GM23248 (cell line): Measurements from ENCODE around the gene LOXHD1. TPM values are rescaled to one million over a fixed set of nuclear protein-coding genes. Genes with fewer than 3 reads are reported as not detected.

ENCODE experiments used
- DNase-seq: peaks from one replicate; pipeline ENCODE4 v3.0.0-alpha.2; 2015
- H2AFZ ChIP-seq: fragments of 200-600 bp; sonication (generic); 2 replicates; pipeline ENCODE4 v1.6.1; 2016; ENCODE audit warnings: antibody characterized with exemption
- H3F3A ChIP-seq: fragments of 200-600 bp; sonication (generic); 2 replicates; pipeline ENCODE4 v1.6.1; 2016; ENCODE audit warnings: mild to moderate bottlenecking, antibody characterized with exemption, mixed run types; ENCODE audit not compliant: insufficient read depth
- H3K27ac ChIP-seq: fragments of 200-600 bp; sonication (generic); 2 replicates; pipeline ENCODE4 v1.5.1; 2016; ENCODE audit warnings: mild to moderate bottlenecking
- H3K27me3 ChIP-seq: fragments of 200-600 bp; sonication (generic); replicated peaks from 2 replicates; pipeline ENCODE4 v1.6.1; 2016; ENCODE audit warnings: mild to moderate bottlenecking; ENCODE audit not compliant: insufficient read depth
- H3K36me3 ChIP-seq: fragments of 200-600 bp; sonication (generic); 2 replicates; pipeline ENCODE4 v1.6.1; 2016; ENCODE audit warnings: low read depth, mild to moderate bottlenecking
- H3K4me1 ChIP-seq: fragments of 200-600 bp; sonication (generic); 2 replicates; pipeline ENCODE4 v1.6.1; 2016; ENCODE audit warnings: mild to moderate bottlenecking; ENCODE audit not compliant: insufficient read depth
- H3K4me2 ChIP-seq: fragments of 200-600 bp; sonication (generic); one replicate; pipeline ENCODE4 v1.6.1; 2016; ENCODE audit warnings: mild to moderate bottlenecking; ENCODE audit not compliant: unreplicated experiment
- H3K4me3 ChIP-seq: fragments of 200-600 bp; sonication (generic); 2 replicates; pipeline ENCODE4 v1.5.1; 2016; ENCODE audit warnings: mild to moderate bottlenecking
- H3K79me2 ChIP-seq: fragments of 200-600 bp; sonication (generic); 2 replicates; pipeline ENCODE4 v1.6.1; 2016; ENCODE audit warnings: mild to moderate bottlenecking; ENCODE audit not compliant: insufficient read depth
- H3K9ac ChIP-seq: fragments of 200-600 bp; sonication (generic); 2 replicates; pipeline ENCODE4 v1.6.1; 2016; ENCODE audit warnings: mild to moderate bottlenecking
- H3K9me2 ChIP-seq: fragments of 200-600 bp; sonication (generic); 2 replicates; pipeline ENCODE4 v1.6.1; 2016; ENCODE audit warnings: mixed run types, mild to moderate bottlenecking, moderate library complexity; ENCODE audit not compliant: insufficient read depth
- H3K9me3 ChIP-seq: fragments of 200-600 bp; sonication (generic); one replicate; pipeline ENCODE4 v1.6.1; 2017; ENCODE audit warnings: low read depth
- H4K20me1 ChIP-seq: fragments of 200-600 bp; sonication (generic); 2 replicates; pipeline ENCODE4 v1.6.0; 2016; ENCODE audit not compliant: insufficient read depth
- EZH2 ChIP-seq: fragments of 200-600 bp; sonication (generic); IDR thresholded peaks from 2 replicates; pipeline ENCODE4 v1.6.1; 2018; ENCODE audit warnings: antibody characterized with exemption, mild to moderate bottlenecking; ENCODE audit not compliant: insufficient read depth, poor library complexity, severe bottlenecking
- EZH2phosphoT487 ChIP-seq: fragments of 200-600 bp; sonication (generic); IDR thresholded peaks from 2 replicates; pipeline ENCODE4 v1.6.1; 2018; ENCODE audit warnings: antibody characterized with exemption, moderate library complexity, mild to moderate bottlenecking, low read depth; ENCODE audit not compliant: insufficient read depth
- WGBS, 2 experiments: methylation state at CpG; one replicate each; pipeline ENCODE4 v1.1.6; 2015 to 2017; ENCODE audit warnings: low lambda C conversion rate in 2 of 2, low coverage in 1 of 2; ENCODE audit errors: missing lambda C conversion rate in 2 of 2; 5-methylcytosine and 5-hydroxymethylcytosine counted together
- in situ Hi-C: fragments of 300-500 bp; cut with MboI; formaldehyde crosslinking; loops from 2 replicates; pipeline ENCODE4 v1.15.0; 2020
- polyA plus RNA-seq: library from polyadenylated mRNA; unstranded; fragments of >200 nt; fragmentation: Nextera tagmentation; extraction: Ambion mirVana; gene quantifications from 2 replicates; pipeline ENCODE4 v1.2.1, GENCODE V29; 2016
- total RNA-seq: library from RNA; depleted of rRNA; stranded (reverse); fragments of >200 nt; shearing (Covaris generic); gene quantifications from 2 replicates; pipeline ENCODE4 v1.2.3, GENCODE V29; 2014

LOXHD1 gene
- total and polyA plus RNA-seq, 2 experiments from 2014 or later: not detected

DNA sequence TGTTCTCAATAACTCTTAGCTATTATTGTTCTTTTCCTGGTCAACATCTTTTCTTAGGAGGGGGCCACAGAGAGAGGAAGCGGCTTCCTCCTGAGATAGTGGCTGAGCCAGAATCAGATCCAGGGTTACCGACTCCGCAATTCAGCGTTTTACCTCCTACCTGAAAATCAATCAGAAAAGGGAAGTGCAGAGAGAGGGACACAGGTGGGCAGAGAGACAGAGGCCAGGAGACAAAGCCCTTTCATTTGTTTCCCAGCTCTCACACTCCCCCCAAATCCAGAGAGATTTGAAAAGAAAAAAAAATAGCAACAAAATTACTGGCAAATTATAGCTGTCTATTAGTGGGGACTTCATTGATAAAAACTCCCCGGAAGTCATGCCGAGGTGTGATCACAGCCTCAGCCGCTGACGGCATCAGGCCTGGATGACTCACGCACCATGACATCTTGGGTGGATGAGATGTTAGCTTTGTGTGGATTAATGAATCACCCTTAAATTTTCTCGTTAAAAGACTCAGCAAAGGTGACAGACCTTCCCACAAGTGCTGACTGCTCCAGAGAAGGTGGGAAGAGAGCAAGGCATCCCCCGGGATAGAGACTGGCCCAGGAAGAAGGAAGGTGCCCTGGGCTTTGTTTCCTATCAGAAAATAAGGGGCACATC, 120.7 kb downstream of the LOXHD1 start:
- no peak overlapping the region for H3K27ac ChIP-seq
- TF ChIP-seq EZH2: no peak
- TF ChIP-seq EZH2phosphoT487: no peak
- no peak overlapping the region for H2AFZ ChIP-seq
- peak; percentile 51 for DNase-seq
- H3K4me2 ChIP-seq: no peak overlapping the region
- no peaks in the 10 kb centered on the region for H3F3A ChIP-seq
- H3K27me3 ChIP-seq: no peaks in the 10 kb centered on the region; the same call in 1 of the 2 replicates
- H3K9me3 ChIP-seq: no peaks in the 10 kb centered on the region
- H3K4me3 ChIP-seq: no peak overlapping the region
- in situ Hi-C loops: no loop called here
- no peaks in the 10 kb centered on the region for H3K9me2 ChIP-seq
- no peaks in the 10 kb centered on the region for H3K4me1 ChIP-seq
- no peaks in the 10 kb centered on the region for H3K79me2 ChIP-seq
- H4K20me1 ChIP-seq: no peaks in the 10 kb centered on the region
- H3K9ac ChIP-seq: no peak overlapping the region
- 51 to 52% methylated on average over 11 of the region's 11 CpGs for WGBS, 2 experiments
- H3K36me3 ChIP-seq: no peaks in the 10 kb centered on the region

DNA sequence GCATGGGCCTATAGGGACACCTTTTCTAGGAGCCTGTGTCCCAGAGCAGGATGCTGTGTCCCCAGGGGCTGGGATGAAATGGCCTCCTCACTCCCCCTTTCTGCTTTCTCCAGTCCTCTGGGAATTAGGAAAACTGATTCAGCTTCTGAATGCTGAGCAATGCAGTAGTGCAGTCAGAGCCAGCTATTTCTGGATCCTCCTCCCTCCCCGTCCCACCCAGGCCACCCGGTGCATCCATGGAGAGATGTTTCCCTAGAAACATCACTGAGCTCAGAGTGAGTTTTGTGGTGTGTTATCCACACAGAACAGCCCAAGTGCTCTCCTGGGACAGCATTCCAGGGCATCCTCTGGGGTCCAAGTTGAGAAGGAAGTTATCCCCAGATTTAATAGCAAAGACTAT, 125.5 kb downstream of the LOXHD1 start:
- no peak overlapping the region for H3K27ac ChIP-seq
- no peak for DNase-seq
- no peaks in the 10 kb centered on the region for H3K79me2 ChIP-seq
- in situ Hi-C loops: no loop called here
- H3K4me1 ChIP-seq: no peaks in the 10 kb centered on the region
- H3K4me3 ChIP-seq: no peak overlapping the region
- TF ChIP-seq EZH2phosphoT487 (no peak), EZH2 (no peak)
- H3K9ac ChIP-seq: no peak overlapping the region
- WGBS, 2 experiments: 33 to 34% methylated on average over 2 of the region's 2 CpGs
- H3K4me2 ChIP-seq: no peak overlapping the region
- H3K9me2 ChIP-seq: no peaks in the 10 kb centered on the region
- no peaks in the 10 kb centered on the region for H3F3A ChIP-seq
- no peaks in the 10 kb centered on the region for H3K9me3 ChIP-seq
- H4K20me1 ChIP-seq: no peaks in the 10 kb centered on the region
- no peak overlapping the region for H2AFZ ChIP-seq
- H3K36me3 ChIP-seq: no peaks in the 10 kb centered on the region
- H3K27me3 ChIP-seq: peaks cover 3% of the 10 kb centered on the region

DNA sequence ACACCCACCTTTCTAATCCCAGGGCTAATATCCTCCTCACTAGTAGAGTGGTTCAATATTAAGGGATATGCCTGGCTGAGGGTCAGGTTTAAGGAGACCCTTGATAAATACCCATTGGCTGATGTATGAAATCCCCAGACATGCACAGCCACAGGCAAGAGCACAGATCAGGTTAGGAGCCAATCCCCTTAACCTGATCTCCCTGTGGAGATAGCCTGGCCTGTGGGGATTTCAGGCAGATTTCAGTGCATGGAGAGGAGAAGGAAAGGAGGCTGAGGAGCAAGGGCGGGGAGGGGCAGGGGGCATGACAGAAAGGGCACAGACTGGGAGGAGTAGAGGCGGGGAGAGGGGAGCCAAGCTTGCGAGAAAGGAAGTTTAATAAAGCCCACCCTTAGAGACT, 129.0 kb downstream of the LOXHD1 start:
- no peak for DNase-seq
- H3K4me2 ChIP-seq: no peak overlapping the region
- H2AFZ ChIP-seq: no peak overlapping the region
- no peaks in the 10 kb centered on the region for H3K9me3 ChIP-seq
- no peaks in the 10 kb centered on the region for H4K20me1 ChIP-seq
- no peaks in the 10 kb centered on the region for H3K4me1 ChIP-seq
- H3K27ac ChIP-seq: no peak overlapping the region
- H3F3A ChIP-seq: no peaks in the 10 kb centered on the region
- no peaks in the 10 kb centered on the region for H3K36me3 ChIP-seq
- in situ Hi-C loops: no loop called here
- TF ChIP-seq EZH2: no peak
- no peak for TF ChIP-seq EZH2phosphoT487
- H3K9ac ChIP-seq: no peak overlapping the region
- WGBS, 2 experiments: 46% methylated on average over 3 of the region's 3 CpGs; no CpG with 5 or more reads in 1 of the 2 experiments
- no peaks in the 10 kb centered on the region for H3K9me2 ChIP-seq
- H3K79me2 ChIP-seq: no peaks in the 10 kb centered on the region
- peaks cover 3% of the 10 kb centered on the region for H3K27me3 ChIP-seq
- H3K4me3 ChIP-seq: no peak overlapping the region

DNA sequence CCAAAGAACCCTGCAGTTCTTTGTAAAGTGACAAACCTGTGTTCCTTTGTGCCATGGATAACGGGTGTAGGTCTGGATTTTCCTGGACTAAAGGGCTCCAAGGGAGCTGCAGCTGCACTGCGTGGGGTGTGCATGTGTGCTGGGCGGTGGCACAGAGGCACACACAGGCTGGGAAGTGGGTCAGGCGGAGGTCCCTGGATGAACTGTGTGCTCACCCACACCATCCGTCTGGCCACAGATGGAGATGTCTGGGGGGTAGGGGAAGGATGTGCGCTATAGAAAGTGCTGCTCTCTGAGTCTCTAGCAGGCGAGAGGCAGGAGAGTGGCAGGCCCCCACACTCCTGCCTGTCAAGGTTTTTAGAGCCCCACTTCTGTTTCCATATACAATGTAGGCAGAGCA, 137.2 kb downstream of the LOXHD1 start:
- Histone ChIP-seq H3K4me3 (no peak overlapping the region), H3K79me2 (no peaks in the 10 kb centered on the region), H4K20me1 (no peaks in the 10 kb centered on the region), H3K9me2 (no peaks in the 10 kb centered on the region), H3K4me2 (no peak overlapping the region), H3K9ac (no peak overlapping the region), H3K4me1 (no peaks in the 10 kb centered on the region), H3K27ac (no peak overlapping the region), H3K27me3 (peaks cover 3% of the 10 kb centered on the region; the same call in 1 of the 2 replicates), H3K9me3 (no peaks in the 10 kb centered on the region), H3K36me3 (no peaks in the 10 kb centered on the region), H2AFZ (no peak overlapping the region), H3F3A (no peaks in the 10 kb centered on the region)
- TF ChIP-seq EZH2: no peak
- TF ChIP-seq EZH2phosphoT487: no peak
- DNase-seq: no peak
- WGBS, 2 experiments: 17 to 23% methylated on average over 7 of the region's 7 CpGs
- in situ Hi-C loops: no loop called here
